Measurements from ENCODE around the gene ITIH1. TPM values are rescaled to one million over a fixed set of nuclear protein-coding genes. Genes with fewer than 3 reads are reported as not detected.
A peak's percentile ranks its signal among the peaks of the same experiment; 100 is the strongest.

The ITIH1 gene
- total and polyA plus RNA-seq, 2 experiments from 2014 or later = not detected

DNA sequence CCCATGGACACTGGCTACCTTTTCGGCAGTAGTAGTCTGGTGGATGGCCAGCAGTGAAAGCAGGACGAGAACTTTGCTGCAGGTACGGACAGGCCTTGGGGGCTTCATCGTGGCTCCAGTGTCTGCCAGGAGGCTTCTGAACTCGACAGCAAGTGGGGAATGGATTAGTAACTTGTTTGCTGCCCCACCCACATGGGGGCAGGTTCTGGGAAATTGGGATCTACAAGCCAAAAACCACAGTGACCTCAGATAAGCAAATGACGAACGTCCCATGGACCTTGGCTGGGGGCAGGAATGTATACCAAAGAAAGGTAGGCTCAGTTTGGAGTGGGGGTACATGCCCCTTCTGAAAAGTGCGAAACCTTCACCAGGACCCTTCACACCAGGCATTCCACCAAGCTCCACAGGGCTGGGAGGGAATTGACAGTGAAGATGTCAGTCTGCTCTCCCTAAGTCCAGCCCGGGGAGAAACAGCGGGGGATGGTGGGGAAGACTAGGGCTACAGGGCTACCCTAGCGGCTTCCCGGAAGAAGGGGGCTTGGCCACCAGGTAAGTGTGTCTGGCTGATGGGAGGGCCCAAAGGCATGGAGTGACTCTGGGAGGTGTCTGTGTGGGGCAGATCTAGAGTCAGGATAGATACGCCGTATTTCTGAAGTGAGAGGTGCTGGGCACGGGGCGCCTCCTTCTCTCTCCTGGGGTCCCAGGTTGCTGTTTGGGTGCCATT lies 53.3 kb downstream of the ITIH1 start, which contains the start of gene ITIH4:
Gene ITIH4, minus strand, starts transcription at position 138 of the 724 bp plus-strand sequence. Its CDS starts 30 bp downstream, at position 108.
- H3K4me1 ChIP-seq (ENCODE audit: insufficient read depth) = no peaks in the 10 kb centered on the region
- Mint-ChIP-seq H3K4me1 (peaks cover 23% of the 10 kb centered on the region), H3K9me3 (no peaks in the 10 kb centered on the region), H3K36me3 (ENCODE audit: low read depth) (no peaks in the 10 kb centered on the region; the same call in 2 of the 3 replicates), H3K27ac (no peak within 1 kb of the TSS), H3K27me3 (ENCODE audit: insufficient read depth, low read depth, poor library complexity) (peaks cover 13% of the 10 kb centered on the region), H3K4me3 (no peak within 1 kb of the TSS)
- no peak within 1 kb of the TSS for H3K27ac ChIP-seq (ENCODE audit: low read depth)
- no peaks in the 10 kb centered on the region for H3F3A ChIP-seq (replicated peaks; ENCODE audit: low read depth)
- H3K4me3 ChIP-seq = no peak within 1 kb of the TSS
- DNase-seq (ENCODE audit: low spot score) = peak; percentile 21
- H2AFZ ChIP-seq = no peak within 1 kb of the TSS
- H3K36me3 ChIP-seq (ENCODE audit: insufficient read depth) = no peaks in the 10 kb centered on the region
- H3K9me2 ChIP-seq (ENCODE audit: insufficient read depth) = no peaks in the 10 kb centered on the region
- H3K27me3 ChIP-seq (ENCODE audit: insufficient read depth) = no peaks in the 10 kb centered on the region
- no peaks in the 10 kb centered on the region for H3K79me2 ChIP-seq (replicated peaks; ENCODE audit: insufficient read depth)
- no peaks in the 10 kb centered on the region for H4K20me1 ChIP-seq (replicated peaks; ENCODE audit: insufficient read depth)
- H3K4me2 ChIP-seq = no peak within 1 kb of the TSS
- TF ChIP-seq CREB1 (CRISPR knock-in tag; IDR thresholded peaks at IDR 0.05; ENCODE audit: low read depth) (no peak), EZH2phosphoT487 (IDR thresholded peaks at IDR 0.05; ENCODE audit: unreplicated experiment) (no peak), POLR2AphosphoS5 (IDR thresholded peaks at IDR 0.05; ENCODE audit: low read depth) (no peak), JUNB (IDR thresholded peaks at IDR 0.05; ENCODE audit: unreplicated experiment) (no peak), ZNF114 (CRISPR knock-in tag; IDR thresholded peaks at IDR 0.05) (no peak), NANOG (IDR thresholded peaks at IDR 0.05; ENCODE audit: borderline replicate concordance) (no peak), EZH2 (IDR thresholded peaks at IDR 0.05; ENCODE audit: low read depth, unreplicated experiment) (no peak)
- TF ChIP-seq, protein P1, sequence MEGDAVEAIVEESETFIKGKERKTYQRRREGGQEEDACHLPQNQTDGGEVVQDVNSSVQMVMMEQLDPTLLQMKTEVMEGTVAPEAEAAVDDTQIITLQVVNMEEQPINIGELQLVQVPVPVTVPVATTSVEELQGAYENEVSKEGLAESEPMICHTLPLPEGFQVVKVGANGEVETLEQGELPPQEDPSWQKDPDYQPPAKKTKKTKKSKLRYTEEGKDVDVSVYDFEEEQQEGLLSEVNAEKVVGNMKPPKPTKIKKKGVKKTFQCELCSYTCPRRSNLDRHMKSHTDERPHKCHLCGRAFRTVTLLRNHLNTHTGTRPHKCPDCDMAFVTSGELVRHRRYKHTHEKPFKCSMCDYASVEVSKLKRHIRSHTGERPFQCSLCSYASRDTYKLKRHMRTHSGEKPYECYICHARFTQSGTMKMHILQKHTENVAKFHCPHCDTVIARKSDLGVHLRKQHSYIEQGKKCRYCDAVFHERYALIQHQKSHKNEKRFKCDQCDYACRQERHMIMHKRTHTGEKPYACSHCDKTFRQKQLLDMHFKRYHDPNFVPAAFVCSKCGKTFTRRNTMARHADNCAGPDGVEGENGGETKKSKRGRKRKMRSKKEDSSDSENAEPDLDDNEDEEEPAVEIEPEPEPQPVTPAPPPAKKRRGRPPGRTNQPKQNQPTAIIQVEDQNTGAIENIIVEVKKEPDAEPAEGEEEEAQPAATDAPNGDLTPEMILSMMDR (conservative IDR thresholded peaks at IDR 0.05; ENCODE audit: low read depth in 2 of 2) = no peak
- TF ChIP-seq, protein P2, sequence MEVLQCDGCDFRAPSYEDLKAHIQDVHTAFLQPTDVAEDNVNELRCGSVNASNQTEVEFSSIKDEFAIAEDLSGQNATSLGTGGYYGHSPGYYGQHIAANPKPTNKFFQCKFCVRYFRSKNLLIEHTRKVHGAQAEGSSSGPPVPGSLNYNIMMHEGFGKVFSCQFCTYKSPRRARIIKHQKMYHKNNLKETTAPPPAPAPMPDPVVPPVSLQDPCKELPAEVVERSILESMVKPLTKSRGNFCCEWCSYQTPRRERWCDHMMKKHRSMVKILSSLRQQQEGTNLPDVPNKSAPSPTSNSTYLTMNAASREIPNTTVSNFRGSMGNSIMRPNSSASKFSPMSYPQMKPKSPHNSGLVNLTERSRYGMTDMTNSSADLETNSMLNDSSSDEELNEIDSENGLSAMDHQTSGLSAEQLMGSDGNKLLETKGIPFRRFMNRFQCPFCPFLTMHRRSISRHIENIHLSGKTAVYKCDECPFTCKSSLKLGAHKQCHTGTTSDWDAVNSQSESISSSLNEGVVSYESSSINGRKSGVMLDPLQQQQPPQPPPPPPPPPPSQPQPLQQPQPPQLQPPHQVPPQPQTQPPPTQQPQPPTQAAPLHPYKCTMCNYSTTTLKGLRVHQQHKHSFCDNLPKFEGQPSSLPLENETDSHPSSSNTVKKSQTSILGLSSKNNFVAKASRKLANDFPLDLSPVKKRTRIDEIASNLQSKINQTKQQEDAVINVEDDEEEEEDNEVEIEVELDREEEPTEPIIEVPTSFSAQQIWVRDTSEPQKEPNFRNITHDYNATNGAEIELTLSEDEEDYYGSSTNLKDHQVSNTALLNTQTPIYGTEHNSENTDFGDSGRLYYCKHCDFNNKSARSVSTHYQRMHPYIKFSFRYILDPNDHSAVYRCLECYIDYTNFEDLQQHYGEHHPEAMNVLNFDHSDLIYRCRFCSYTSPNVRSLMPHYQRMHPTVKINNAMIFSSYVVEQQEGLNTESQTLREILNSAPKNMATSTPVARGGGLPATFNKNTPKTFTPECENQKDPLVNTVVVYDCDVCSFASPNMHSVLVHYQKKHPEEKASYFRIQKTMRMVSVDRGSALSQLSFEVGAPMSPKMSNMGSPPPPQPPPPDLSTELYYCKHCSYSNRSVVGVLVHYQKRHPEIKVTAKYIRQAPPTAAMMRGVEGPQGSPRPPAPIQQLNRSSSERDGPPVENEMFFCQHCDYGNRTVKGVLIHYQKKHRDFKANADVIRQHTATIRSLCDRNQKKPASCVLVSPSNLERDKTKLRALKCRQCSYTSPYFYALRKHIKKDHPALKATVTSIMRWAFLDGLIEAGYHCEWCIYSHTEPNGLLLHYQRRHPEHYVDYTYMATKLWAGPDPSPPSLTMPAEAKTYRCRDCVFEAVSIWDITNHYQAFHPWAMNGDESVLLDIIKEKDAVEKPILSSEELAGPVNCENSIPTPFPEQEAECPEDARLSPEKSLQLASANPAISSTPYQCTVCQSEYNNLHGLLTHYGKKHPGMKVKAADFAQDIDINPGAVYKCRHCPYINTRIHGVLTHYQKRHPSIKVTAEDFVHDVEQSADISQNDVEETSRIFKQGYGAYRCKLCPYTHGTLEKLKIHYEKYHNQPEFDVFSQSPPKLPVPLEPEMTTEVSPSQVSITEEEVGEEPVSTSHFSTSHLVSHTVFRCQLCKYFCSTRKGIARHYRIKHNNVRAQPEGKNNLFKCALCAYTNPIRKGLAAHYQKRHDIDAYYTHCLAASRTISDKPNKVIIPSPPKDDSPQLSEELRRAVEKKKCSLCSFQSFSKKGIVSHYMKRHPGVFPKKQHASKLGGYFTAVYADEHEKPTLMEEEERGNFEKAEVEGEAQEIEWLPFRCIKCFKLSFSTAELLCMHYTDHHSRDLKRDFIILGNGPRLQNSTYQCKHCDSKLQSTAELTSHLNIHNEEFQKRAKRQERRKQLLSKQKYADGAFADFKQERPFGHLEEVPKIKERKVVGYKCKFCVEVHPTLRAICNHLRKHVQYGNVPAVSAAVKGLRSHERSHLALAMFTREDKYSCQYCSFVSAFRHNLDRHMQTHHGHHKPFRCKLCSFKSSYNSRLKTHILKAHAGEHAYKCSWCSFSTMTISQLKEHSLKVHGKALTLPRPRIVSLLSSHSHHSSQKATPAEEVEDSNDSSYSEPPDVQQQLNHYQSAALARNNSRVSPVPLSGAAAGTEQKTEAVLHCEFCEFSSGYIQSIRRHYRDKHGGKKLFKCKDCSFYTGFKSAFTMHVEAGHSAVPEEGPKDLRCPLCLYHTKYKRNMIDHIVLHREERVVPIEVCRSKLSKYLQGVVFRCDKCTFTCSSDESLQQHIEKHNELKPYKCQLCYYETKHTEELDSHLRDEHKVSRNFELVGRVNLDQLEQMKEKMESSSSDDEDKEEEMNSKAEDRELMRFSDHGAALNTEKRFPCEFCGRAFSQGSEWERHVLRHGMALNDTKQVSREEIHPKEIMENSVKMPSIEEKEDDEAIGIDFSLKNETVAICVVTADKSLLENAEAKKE (CRISPR knock-in tag; IDR thresholded peaks at IDR 0.05) = no peak
- TF ChIP-seq, protein P3, sequence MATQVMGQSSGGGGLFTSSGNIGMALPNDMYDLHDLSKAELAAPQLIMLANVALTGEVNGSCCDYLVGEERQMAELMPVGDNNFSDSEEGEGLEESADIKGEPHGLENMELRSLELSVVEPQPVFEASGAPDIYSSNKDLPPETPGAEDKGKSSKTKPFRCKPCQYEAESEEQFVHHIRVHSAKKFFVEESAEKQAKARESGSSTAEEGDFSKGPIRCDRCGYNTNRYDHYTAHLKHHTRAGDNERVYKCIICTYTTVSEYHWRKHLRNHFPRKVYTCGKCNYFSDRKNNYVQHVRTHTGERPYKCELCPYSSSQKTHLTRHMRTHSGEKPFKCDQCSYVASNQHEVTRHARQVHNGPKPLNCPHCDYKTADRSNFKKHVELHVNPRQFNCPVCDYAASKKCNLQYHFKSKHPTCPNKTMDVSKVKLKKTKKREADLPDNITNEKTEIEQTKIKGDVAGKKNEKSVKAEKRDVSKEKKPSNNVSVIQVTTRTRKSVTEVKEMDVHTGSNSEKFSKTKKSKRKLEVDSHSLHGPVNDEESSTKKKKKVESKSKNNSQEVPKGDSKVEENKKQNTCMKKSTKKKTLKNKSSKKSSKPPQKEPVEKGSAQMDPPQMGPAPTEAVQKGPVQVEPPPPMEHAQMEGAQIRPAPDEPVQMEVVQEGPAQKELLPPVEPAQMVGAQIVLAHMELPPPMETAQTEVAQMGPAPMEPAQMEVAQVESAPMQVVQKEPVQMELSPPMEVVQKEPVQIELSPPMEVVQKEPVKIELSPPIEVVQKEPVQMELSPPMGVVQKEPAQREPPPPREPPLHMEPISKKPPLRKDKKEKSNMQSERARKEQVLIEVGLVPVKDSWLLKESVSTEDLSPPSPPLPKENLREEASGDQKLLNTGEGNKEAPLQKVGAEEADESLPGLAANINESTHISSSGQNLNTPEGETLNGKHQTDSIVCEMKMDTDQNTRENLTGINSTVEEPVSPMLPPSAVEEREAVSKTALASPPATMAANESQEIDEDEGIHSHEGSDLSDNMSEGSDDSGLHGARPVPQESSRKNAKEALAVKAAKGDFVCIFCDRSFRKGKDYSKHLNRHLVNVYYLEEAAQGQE (IDR thresholded peaks at IDR 0.05; ENCODE audit: unreplicated experiment) = no peak
- TF ChIP-seq, protein P4, sequence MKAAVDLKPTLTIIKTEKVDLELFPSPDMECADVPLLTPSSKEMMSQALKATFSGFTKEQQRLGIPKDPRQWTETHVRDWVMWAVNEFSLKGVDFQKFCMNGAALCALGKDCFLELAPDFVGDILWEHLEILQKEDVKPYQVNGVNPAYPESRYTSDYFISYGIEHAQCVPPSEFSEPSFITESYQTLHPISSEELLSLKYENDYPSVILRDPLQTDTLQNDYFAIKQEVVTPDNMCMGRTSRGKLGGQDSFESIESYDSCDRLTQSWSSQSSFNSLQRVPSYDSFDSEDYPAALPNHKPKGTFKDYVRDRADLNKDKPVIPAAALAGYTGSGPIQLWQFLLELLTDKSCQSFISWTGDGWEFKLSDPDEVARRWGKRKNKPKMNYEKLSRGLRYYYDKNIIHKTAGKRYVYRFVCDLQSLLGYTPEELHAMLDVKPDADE (IDR thresholded peaks at IDR 0.05) = no peak
- ATAC-seq = peak; percentile 23
